Upper lobe of right lung (tissue), 1 donor: ENCODE data around the gene POFUT2. TPM values are rescaled to one million over a fixed set of nuclear protein-coding genes. Genes with fewer than 3 reads are reported as not detected.

Experiments used
- ATAC-seq: fragments of 200-7000 bp; cut with Tn5 transposase; one replicate; pipeline ENCODE4 v1.9.1; 2020; ENCODE audit warnings: mild to moderate bottlenecking, moderate library complexity
- DNase-seq: peaks from one replicate; pipeline ENCODE4 v3.0.0-alpha.2; 2020
- H3K27ac ChIP-seq: fragments of 200-600 bp; one replicate; pipeline ENCODE4 v1.8.0; 2022
- H3K27me3 ChIP-seq: fragments of 200-600 bp; one replicate; pipeline ENCODE4 v1.8.0; 2022; ENCODE audit warnings: mild to moderate bottlenecking
- H3K36me3 ChIP-seq: fragments of 200-600 bp; one replicate; pipeline ENCODE4 v1.8.0; 2022
- H3K4me1 ChIP-seq: fragments of 200-600 bp; one replicate; pipeline ENCODE4 v1.8.0; 2022
- H3K4me3 ChIP-seq: fragments of 200-600 bp; one replicate; pipeline ENCODE4 v1.8.0; 2022; ENCODE audit warnings: mild to moderate bottlenecking
- H3K9me3 ChIP-seq: fragments of 200-600 bp; one replicate; pipeline ENCODE4 v1.8.0; 2022
- CTCF ChIP-seq: fragments of 200-600 bp; IDR thresholded peaks from one replicate; pipeline ENCODE4 v1.8.0; 2022; ENCODE audit warnings: antibody characterized with exemption
- intact Hi-C: fragments of 100-400 bp; cut with DNase I; formaldehyde crosslinking; loops from one replicate; pipeline ENCODE4 v1.11.0; 2022
- total RNA-seq: library from RNA; stranded (reverse); fragmentation: NEBNext Ultra II Directional; extraction: Animal tissue kit (Norgen Biotek cat#: 25700); gene quantifications from one replicate; pipeline ENCODE4 v1.2.1, GENCODE V29; 2021
- donor health status: DM: no; HTN: yes; CAD: no; lungs with severe emphysema.

Gene POFUT2
- total RNA-seq, 1 donor from 2014 or later = 29.0 TPM

- Histone ChIP-seq H3K27ac (no peak overlapping the region), H3K4me1 (peaks cover 7% of the 10 kb centered on the region), H3K4me3 (no peak overlapping the region), H3K9me3 (no peaks in the 10 kb centered on the region), H3K36me3 (no peaks in the 10 kb centered on the region), H3K27me3 (no peaks in the 10 kb centered on the region)
- ATAC-seq = no peak
- intact Hi-C loops = no loop called here
- TF ChIP-seq CTCF = no peak
- DNase-seq = peak; percentile 46
Measured at GRCh38 chr21:45334591-45335081, 46.9 kb upstream of the POFUT2 start.

GRCh38 chr21:45334134-45334533 is 46.4 kb upstream of the POFUT2 start:
- peak; percentile 51 for DNase-seq
- H3K4me3 ChIP-seq = no peak overlapping the region
- H3K27ac ChIP-seq = no peak overlapping the region
- peaks cover 8% of the 10 kb centered on the region for H3K4me1 ChIP-seq
- intact Hi-C loops = no loop called here
- no peaks in the 10 kb centered on the region for H3K9me3 ChIP-seq
- no peak for ATAC-seq
- no peaks in the 10 kb centered on the region for H3K27me3 ChIP-seq
- TF ChIP-seq CTCF = no peak
- no peaks in the 10 kb centered on the region for H3K36me3 ChIP-seq

GRCh38 chr21:45333583-45334121 is 46.0 kb upstream of the POFUT2 start:
- no peaks in the 10 kb centered on the region for H3K9me3 ChIP-seq
- intact Hi-C loops = no loop called here
- DNase-seq = peak; percentile 60
- ATAC-seq = no peak
- H3K27ac ChIP-seq = no peak overlapping the region
- peaks cover 8% of the 10 kb centered on the region for H3K4me1 ChIP-seq
- no peak for TF ChIP-seq CTCF
- no peaks in the 10 kb centered on the region for H3K27me3 ChIP-seq
- H3K4me3 ChIP-seq = no peak overlapping the region
- H3K36me3 ChIP-seq = no peaks in the 10 kb centered on the region

- ATAC-seq = no peak
- intact Hi-C loops = no loop called here
- DNase-seq = peak; percentile 33
- H3K27ac ChIP-seq = no peak overlapping the region
- no peak overlapping the region for H3K4me3 ChIP-seq
- TF ChIP-seq CTCF = no peak
- no peaks in the 10 kb centered on the region for H3K27me3 ChIP-seq
- no peaks in the 10 kb centered on the region for H3K36me3 ChIP-seq
- H3K4me1 ChIP-seq = peaks cover 8% of the 10 kb centered on the region
- no peaks in the 10 kb centered on the region for H3K9me3 ChIP-seq
Measured at GRCh38 chr21:45332981-45333582, 45.4 kb upstream of the POFUT2 start.

GRCh38 chr21:45332415-45332814 is 44.7 kb upstream of the POFUT2 start:
- Histone ChIP-seq H3K4me1 (peaks cover 8% of the 10 kb centered on the region), H3K9me3 (no peaks in the 10 kb centered on the region), H3K4me3 (no peak overlapping the region), H3K27ac (no peak overlapping the region), H3K27me3 (no peaks in the 10 kb centered on the region), H3K36me3 (no peaks in the 10 kb centered on the region)
- TF ChIP-seq CTCF = no peak
- intact Hi-C loops = no loop called here
- DNase-seq (no peak), ATAC-seq (no peak)
